ENCODE results near the gene SPOCK2.

DNA sequence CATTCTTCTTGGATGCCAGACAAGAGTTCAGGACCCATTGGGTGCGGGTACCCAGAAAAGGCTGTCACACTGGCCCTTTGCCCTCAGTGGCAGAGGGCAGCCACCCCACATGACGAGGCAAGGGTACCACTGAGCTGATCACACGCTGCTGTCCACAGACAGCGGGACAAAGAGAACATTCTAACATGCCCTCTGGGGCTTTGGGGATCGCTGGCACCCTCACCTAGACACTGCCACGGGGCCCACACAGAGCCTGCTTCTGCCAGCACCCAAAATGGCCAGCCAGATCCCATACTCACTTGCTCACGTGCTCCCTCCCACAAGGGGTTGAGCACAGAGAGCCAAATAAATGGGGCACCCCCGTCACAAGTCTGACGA, 16.7 kb upstream of the SPOCK2 start:
- TF ChIP-seq POLR2AphosphoS5 (IDR thresholded peaks at IDR 0.05; ENCODE audit: low read depth, low read length), result no peak
- TF ChIP-seq POLR2A (IDR thresholded peaks at IDR 0.05; ENCODE audit: low read depth, low read length), result no peak
- no peak for TF ChIP-seq SPI1 (IDR thresholded peaks at IDR 0.05; ENCODE audit: low read depth, low read length)
- TF ChIP-seq PAX5 (IDR thresholded peaks at IDR 0.05; ENCODE audit: insufficient read depth, low read length, severe bottlenecking), result no peak

Measured in GM12891 (cell line).